Rectal smooth muscle tissue (tissue), 1 donor: ENCODE measurements around the gene CNIH3.
"Not testable (repeated sequence)": the region's sequence is repeated elsewhere in the genome, so short reads cannot be mapped to it uniquely, and the experiment has no call there.

Experiments used
- H3K27ac ChIP-seq: one replicate; pipeline ENCODE4 v1.7.0; 2013; ENCODE audit warnings: low read depth, low read length, inconsistent platforms
- H3K27me3 ChIP-seq: one replicate; pipeline ENCODE4 v1.7.0; 2013; ENCODE audit warnings: low read length; ENCODE audit not compliant: control insufficient read depth, insufficient read depth
- H3K36me3 ChIP-seq: one replicate; pipeline ENCODE4 v1.7.0; 2013; ENCODE audit warnings: low read length; ENCODE audit not compliant: control insufficient read depth, insufficient read depth
- H3K4me1 ChIP-seq: one replicate; pipeline ENCODE4 v1.7.0; 2013; ENCODE audit warnings: low read length; ENCODE audit not compliant: control insufficient read depth, insufficient read depth
- H3K4me3 ChIP-seq: one replicate; pipeline ENCODE4 v1.7.0; 2013; ENCODE audit warnings: low read length
- H3K9ac ChIP-seq: one replicate; pipeline ENCODE4 v1.7.0; 2013; ENCODE audit warnings: low read length

The CNIH3 gene

GRCh38 chr1:224615861-224616755, at the start of gene CNIH3:
Gene CNIH3 (plus strand): TSS chr1:224616317. CDS start chr1:224617175, 858 bp downstream.
- Histone ChIP-seq H3K9ac (no peak within 1 kb of the TSS), H3K4me3 (peak within 1 kb of the TSS; percentile 6), H3K36me3 (no peaks in the 10 kb centered on the region), H3K27me3 (peaks cover 6% of the 10 kb centered on the region), H3K27ac (no peak within 1 kb of the TSS), H3K4me1 (no peaks in the 10 kb centered on the region)

GRCh38 chr1:224566492-224566891, 49.6 kb upstream of the CNIH3 start:
- not testable (repeated sequence) for H3K4me3 ChIP-seq, H3K27me3 ChIP-seq, H3K27ac ChIP-seq, H3K4me1 ChIP-seq, H3K36me3 ChIP-seq, H3K9ac ChIP-seq

- Histone ChIP-seq H3K27me3 (no peaks in the 10 kb centered on the region), H3K27ac (no peak overlapping the region), H3K4me1 (no peaks in the 10 kb centered on the region), H3K36me3 (no peaks in the 10 kb centered on the region), H3K4me3 (no peak overlapping the region), H3K9ac (no peak overlapping the region)
Observed at GRCh38 chr1:224569276-224569675, 46.8 kb upstream of the CNIH3 start.

- not testable (repeated sequence) for H3K27me3 ChIP-seq, H3K9ac ChIP-seq, H3K4me1 ChIP-seq, H3K36me3 ChIP-seq, H3K27ac ChIP-seq, H3K4me3 ChIP-seq
Observed at GRCh38 chr1:224571975-224572374, 44.1 kb upstream of the CNIH3 start.

GRCh38 chr1:224579526-224579925, 36.6 kb upstream of the CNIH3 start:
- no peaks in the 10 kb centered on the region for H3K4me1 ChIP-seq
- no peaks in the 10 kb centered on the region for H3K36me3 ChIP-seq
- no peak overlapping the region for H3K4me3 ChIP-seq
- H3K27ac ChIP-seq: no peak overlapping the region
- H3K27me3 ChIP-seq: no peaks in the 10 kb centered on the region
- no peak overlapping the region for H3K9ac ChIP-seq

- Histone ChIP-seq H3K4me3 (no peak overlapping the region), H3K27me3 (no peaks in the 10 kb centered on the region), H3K36me3 (no peaks in the 10 kb centered on the region), H3K9ac (no peak overlapping the region), H3K4me1 (no peaks in the 10 kb centered on the region), H3K27ac (no peak overlapping the region)
Observed at GRCh38 chr1:224580006-224580405, 36.1 kb upstream of the CNIH3 start.

GRCh38 chr1:224582041-224582440, 34.1 kb upstream of the CNIH3 start:
- Histone ChIP-seq H3K27ac (no peak overlapping the region), H3K9ac (no peak overlapping the region), H3K4me1 (no peaks in the 10 kb centered on the region), H3K27me3 (no peaks in the 10 kb centered on the region), H3K36me3 (no peaks in the 10 kb centered on the region), H3K4me3 (no peak overlapping the region)

- Histone ChIP-seq H3K9ac (no peak overlapping the region), H3K4me1 (no peaks in the 10 kb centered on the region), H3K27me3 (no peaks in the 10 kb centered on the region), H3K36me3 (no peaks in the 10 kb centered on the region), H3K27ac (no peak overlapping the region), H3K4me3 (no peak overlapping the region)
Observed at GRCh38 chr1:224583774-224584173, 32.3 kb upstream of the CNIH3 start.

GRCh38 chr1:224585051-224585450, 31.1 kb upstream of the CNIH3 start:
- no peaks in the 10 kb centered on the region for H3K36me3 ChIP-seq
- H3K4me3 ChIP-seq: no peak overlapping the region
- H3K9ac ChIP-seq: no peak overlapping the region
- no peak overlapping the region for H3K27ac ChIP-seq
- no peaks in the 10 kb centered on the region for H3K4me1 ChIP-seq
- no peaks in the 10 kb centered on the region for H3K27me3 ChIP-seq

GRCh38 chr1:224587051-224587450, 29.1 kb upstream of the CNIH3 start:
- H3K27me3 ChIP-seq: no peaks in the 10 kb centered on the region
- no peak overlapping the region for H3K9ac ChIP-seq
- no peak overlapping the region for H3K27ac ChIP-seq
- H3K4me1 ChIP-seq: no peaks in the 10 kb centered on the region
- H3K4me3 ChIP-seq: no peak overlapping the region
- H3K36me3 ChIP-seq: no peaks in the 10 kb centered on the region

- Histone ChIP-seq H3K9ac (no peak overlapping the region), H3K27ac (no peak overlapping the region), H3K4me1 (no peaks in the 10 kb centered on the region), H3K4me3 (no peak overlapping the region), H3K36me3 (no peaks in the 10 kb centered on the region), H3K27me3 (no peaks in the 10 kb centered on the region)
Observed at GRCh38 chr1:224588515-224588914, 27.6 kb upstream of the CNIH3 start.

- Histone ChIP-seq H3K27me3 (no peaks in the 10 kb centered on the region), H3K4me1 (no peaks in the 10 kb centered on the region), H3K4me3 (no peak overlapping the region), H3K36me3 (no peaks in the 10 kb centered on the region), H3K9ac (no peak overlapping the region), H3K27ac (no peak overlapping the region)
Observed at GRCh38 chr1:224589006-224589405, 27.1 kb upstream of the CNIH3 start.

- no peaks in the 10 kb centered on the region for H3K36me3 ChIP-seq
- H3K4me1 ChIP-seq: no peaks in the 10 kb centered on the region
- no peak overlapping the region for H3K4me3 ChIP-seq
- H3K27ac ChIP-seq: no peak overlapping the region
- no peak overlapping the region for H3K9ac ChIP-seq
- H3K27me3 ChIP-seq: no peaks in the 10 kb centered on the region
Observed at GRCh38 chr1:224591326-224591725, 24.8 kb upstream of the CNIH3 start.
